Measurements from ENCODE around the gene NEDD8. TPM values are rescaled to one million over a fixed set of nuclear protein-coding genes. Genes with fewer than 3 reads are reported as not detected.
A peak's percentile ranks its signal among the peaks of the same experiment; 100 is the strongest.

NEDD8 gene
- total RNA-seq = 243 and 261 TPM in 2 replicates
- 316 and 329 TPM in 2 replicates for polyA plus RNA-seq
- 349 and 408 TPM in 2 replicates for polyA plus RNA-seq (2011; cell fraction: cytosol; rRNA removed)
- polyA plus RNA-seq (2011; cell fraction: nucleus; rRNA removed) = 122 and 144 TPM in 2 replicates
- 404 and 419 TPM in 2 replicates for polyA plus RNA-seq (2012)
- 140 and 164 TPM in 2 replicates for polyA minus RNA-seq
- 44.1 TPM for polyA minus RNA-seq (2011; cell fraction: cytosol; rRNA and poly(A)+ RNA removed)
- 34.2 and 54.1 TPM in 2 replicates for polyA minus RNA-seq (2011; cell fraction: nucleus; rRNA and poly(A)+ RNA removed)
- Bru-seq, nascent RNA = percentile 95 among the genes with signal in this experiment
- BruChase-seq, experiment 1, labeled RNA remaining after a 6-hour chase = percentile 99 among the genes with signal in this experiment
- percentile 98 among the genes with signal in this experiment for BruChase-seq, experiment 2, labeled RNA remaining after a 2-hour chase
- long read RNA-seq, transcript NEDD8-203 (3 exons, 653 nt) = minor isoform, 9 of 601 reads
- long read RNA-seq, transcript NEDD8-201 (4 exons, 708 nt) = major isoform, 567 of 601 reads
- long read RNA-seq, transcript NEDD8-202 (4 exons, 626 nt) = minor isoform, 7 of 601 reads
- long read RNA-seq, partial matches to known transcripts = 0 of 601 reads
- long read RNA-seq, other reads (novel, unspliced or antisense) = 15 of 601 reads

DNA sequence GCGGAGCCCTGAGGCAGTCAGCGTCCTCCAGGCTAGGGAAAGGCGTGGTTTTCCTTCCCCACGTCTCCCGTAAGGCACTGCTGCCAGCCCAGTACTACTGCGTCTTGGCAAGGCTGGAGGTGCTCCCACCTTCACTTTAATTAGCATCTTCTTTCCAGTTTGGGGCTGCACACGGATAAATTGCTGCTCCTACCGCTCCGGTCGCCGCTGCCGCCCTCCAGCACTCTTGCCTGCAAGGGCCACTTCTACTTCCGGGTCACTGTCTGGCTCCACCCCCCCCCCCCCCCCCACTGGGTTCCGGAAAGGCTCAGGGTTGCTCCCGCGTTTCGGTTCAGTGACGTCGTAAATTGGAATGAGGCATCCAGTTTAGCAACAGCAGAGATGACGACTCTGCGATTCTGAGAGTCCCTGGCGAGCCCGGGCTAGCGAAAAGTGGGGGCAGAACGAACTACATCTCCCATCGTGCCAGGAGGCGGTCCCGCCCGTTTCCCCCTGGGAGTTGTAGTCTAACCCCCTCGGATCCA lies at the start of gene NEDD8:
Gene NEDD8, minus strand, starts transcription at position 247 of the 524 bp plus-strand sequence. Its CDS starts 100 bp downstream, at position 147.
- Histone ChIP-seq H3K4me1 (ENCODE audit: control insufficient read depth, extremely low read depth, insufficient read depth, low read length) (peaks cover 31% of the 10 kb centered on the region), H3K79me2 (ENCODE audit: control insufficient read depth, insufficient read depth, low read length) (peaks cover 55% of the 10 kb centered on the region), H3K36me3 (ENCODE audit: control insufficient read depth in 2 of 2, extremely low read depth in 1 of 2, insufficient read depth in 2 of 2, low read length in 2 of 2) (peaks cover 8 to 10% of the 10 kb centered on the region in 2 experiments), H3K27ac (ENCODE audit: insufficient read depth, low read depth, low read length) (peak within 1 kb of the TSS; percentile 88), H3K9ac (replicated peaks; ENCODE audit: extremely low read depth, insufficient read depth, low read length) (peak within 1 kb of the TSS; percentile 95), H3K27me3 (ENCODE audit: control insufficient read depth in 2 of 2, insufficient read depth in 2 of 2, low read length in 2 of 2) (no peaks in the 10 kb centered on the region), H3K9me1 (replicated peaks; ENCODE audit: control insufficient read depth, extremely low read depth, insufficient read depth, low read length) (no peaks in the 10 kb centered on the region), H3K4me3 (replicated peaks in 1 of 3; ENCODE audit: insufficient read depth in 1 of 3, low read depth in 1 of 3, low read length in 3 of 3) (peak within 1 kb of the TSS; percentile 63 to 87 (median 67)), H3K9me3 (replicated peaks; ENCODE audit: control insufficient read depth, insufficient read depth, low read length) (no peaks in the 10 kb centered on the region), H2AFZ (ENCODE audit: low read depth, low read length) (peak within 1 kb of the TSS; percentile 73), H3K4me2 (ENCODE audit: insufficient read depth, low read length) (peak within 1 kb of the TSS; percentile 73), H4K20me1 (replicated peaks; ENCODE audit: control insufficient read depth, extremely low read depth, insufficient read depth, low read length) (no peaks in the 10 kb centered on the region)
- dilution Hi-C loops (cut with MboI; ENCODE audit: extremely low pct_ligation_motif_present, low sequenced_read_pairs) = no loop called here
- CTCF ChIA-PET = interaction anchor here (0.7 to 1.9 kb wide), 5 partner anchors 9 to 76 kb away, joined by 3 to 11 read pairs (median 5); partner anchors contain the start of genes CIDEB, MDP1 and TINF2
- DNase-seq (ENCODE audit: low read depth, low spot score) (peak; percentile 94), FAIRE-seq (no peak)
- POLR2A ChIA-PET = interaction anchor here (0.6 to 1.6 kb wide), 2 partner anchors 10 to 19 kb away, joined by 3 to 6 read pairs; partner anchors contain the start of genes CHMP4A and TINF2
- TF ChIP-seq POLR2A (IDR thresholded peaks at IDR 0.05; ENCODE audit: low read depth, low read length) (peak; percentile 40), GATA2 (IDR thresholded peaks at IDR 0.05; ENCODE audit: insufficient read depth, insufficient read length, low read depth, low read length) (no peak), EZH2 (IDR thresholded peaks at IDR 0.05; ENCODE audit: borderline replicate concordance, low read depth, low read length, severe bottlenecking) (no peak)
- intact Hi-C loops (cut with micrococcal nuclease) = loop anchor here (1.0 to 2.0 kb wide), 5 partner anchors 8 to 117 kb away; partner anchors contain the start of genes CHMP4A, TINF2 and TM9SF1
- no TSS peak for BruUV-seq (replicated peaks)

- intact Hi-C loops (cut with micrococcal nuclease) = no loop called here
- ChIA-PET CTCF (interaction anchor here (1.5 to 4.0 kb wide), 2 partner anchors 11 to 16 kb away, joined by 4 to 27 read pairs; no protein-coding TSS in a partner anchor), POLR2A (no interaction called here)
- Histone ChIP-seq H3K36me3 (ENCODE audit: control insufficient read depth in 2 of 2, extremely low read depth in 1 of 2, insufficient read depth in 2 of 2, low read length in 2 of 2) (no peaks in the 10 kb centered on the region), H3K79me2 (ENCODE audit: control insufficient read depth, insufficient read depth, low read length) (no peaks in the 10 kb centered on the region), H3K27ac (ENCODE audit: insufficient read depth, low read depth, low read length) (no peak overlapping the region), H2AFZ (ENCODE audit: low read depth, low read length) (no peak overlapping the region), H3K4me1 (ENCODE audit: control insufficient read depth, extremely low read depth, insufficient read depth, low read length) (no peaks in the 10 kb centered on the region), H3K27me3 (ENCODE audit: control insufficient read depth in 2 of 2, insufficient read depth in 2 of 2, low read length in 2 of 2) (no peaks in the 10 kb centered on the region), H3K9me1 (replicated peaks; ENCODE audit: control insufficient read depth, extremely low read depth, insufficient read depth, low read length) (no peaks in the 10 kb centered on the region), H4K20me1 (replicated peaks; ENCODE audit: control insufficient read depth, extremely low read depth, insufficient read depth, low read length) (no peaks in the 10 kb centered on the region), H3K9ac (replicated peaks; ENCODE audit: extremely low read depth, insufficient read depth, low read length) (no peak overlapping the region), H3K9me3 (replicated peaks; ENCODE audit: control insufficient read depth, insufficient read depth, low read length) (no peaks in the 10 kb centered on the region), H3K4me3 (replicated peaks in 1 of 3; ENCODE audit: insufficient read depth in 1 of 3, low read depth in 1 of 3, low read length in 3 of 3) (no peak overlapping the region), H3K4me2 (ENCODE audit: insufficient read depth, low read length) (no peak overlapping the region)
- DNase-seq (ENCODE audit: low read depth, low spot score) (no peak), FAIRE-seq (no peak)
- TF ChIP-seq GATA2 (IDR thresholded peaks at IDR 0.05; ENCODE audit: insufficient read depth, insufficient read length, low read depth, low read length) = no peak
- TF ChIP-seq MAX (IDR thresholded peaks at IDR 0.05; ENCODE audit: insufficient read depth, insufficient read length) = no peak
- TF ChIP-seq CTCF (IDR thresholded peaks at IDR 0.05; ENCODE audit: extremely low read depth in 1 of 2, insufficient read depth in 1 of 2, low read depth in 1 of 2, low read length in 2 of 2) = no peak
- no peak for TF ChIP-seq FOS (IDR thresholded peaks at IDR 0.05; ENCODE audit: borderline replicate concordance, insufficient read depth, low read length)
- no peak for TF ChIP-seq POLR2AphosphoS5 (IDR thresholded peaks at IDR 0.05; ENCODE audit: insufficient read depth, low read depth, low read length)
- no TSS peak for BruUV-seq (replicated peaks)
- dilution Hi-C loops (cut with MboI; ENCODE audit: extremely low pct_ligation_motif_present, low sequenced_read_pairs) = no loop called here
These were observed 49.5 kb upstream of the NEDD8 start for GRCh38 chr14:24281636-24282035.

Measured in endothelial cell of umbilical vein (primary cell).